HL-60 (cell line): ENCODE measurements around the gene NAPB.

ENCODE experiments used
- DNase-seq, 2 experiments: peaks; one replicate each; pipeline ENCODE4 v3.0.0-alpha.2; 2010 to 2020; ENCODE audit warnings: low read depth in 1 of 2, low spot score in 1 of 2
- H3K27ac ChIP-seq: fragments of 250-450 bp; sonication (Bioruptor Pico); replicated peaks from 2 replicates; pipeline ENCODE4 v1.5.1; 2020; ENCODE audit warnings: mild to moderate bottlenecking, moderate library complexity
- H3K27me3 ChIP-seq: fragments of 250-450 bp; sonication (Bioruptor Pico); 2 replicates; pipeline ENCODE4 v1.5.1; 2021; ENCODE audit warnings: mild to moderate bottlenecking, moderate library complexity; ENCODE audit not compliant: insufficient read depth, poor library complexity, severe bottlenecking
- H3K4me3 ChIP-seq: replicated peaks from 2 replicates; pipeline ENCODE4 v1.5.1; 2011; ENCODE audit warnings: mild to moderate bottlenecking, control low read depth, low read length; ENCODE audit not compliant: insufficient read depth
- CTCF ChIP-seq: IDR thresholded peaks from one replicate; pipeline ENCODE4 v1.5.1; 2011; ENCODE audit warnings: low read length, control low read depth, inconsistent platforms; ENCODE audit not compliant: insufficient read depth
- GABPA ChIP-seq: IDR thresholded peaks from 2 replicates; pipeline ENCODE4 v1.6.1; 2012; ENCODE audit warnings: low read depth
- POLR2AphosphoS5 ChIP-seq: IDR thresholded peaks from 2 replicates; pipeline ENCODE4 v1.6.1; 2012; ENCODE audit warnings: low read depth
- SPI1 ChIP-seq: IDR thresholded peaks from 2 replicates; pipeline ENCODE4 v1.6.1; 2012; ENCODE audit warnings: low read depth, mild to moderate bottlenecking, borderline replicate concordance
- TF ChIP-seq, protein P1 (sequence below): IDR thresholded peaks from 2 replicates; pipeline ENCODE4 v1.6.1; 2012; ENCODE audit warnings: low read depth; ENCODE audit not compliant: insufficient replicate concordance

NAPB gene

GRCh38 chr20:23448167-23448566, 26.9 kb upstream of the NAPB start:
- H3K4me3 ChIP-seq, result no peak overlapping the region
- no peak for TF ChIP-seq CTCF
- no peak for TF ChIP-seq POLR2AphosphoS5
- TF ChIP-seq SPI1, result no peak
- no peak for TF ChIP-seq GABPA
- TF ChIP-seq, protein P1, sequence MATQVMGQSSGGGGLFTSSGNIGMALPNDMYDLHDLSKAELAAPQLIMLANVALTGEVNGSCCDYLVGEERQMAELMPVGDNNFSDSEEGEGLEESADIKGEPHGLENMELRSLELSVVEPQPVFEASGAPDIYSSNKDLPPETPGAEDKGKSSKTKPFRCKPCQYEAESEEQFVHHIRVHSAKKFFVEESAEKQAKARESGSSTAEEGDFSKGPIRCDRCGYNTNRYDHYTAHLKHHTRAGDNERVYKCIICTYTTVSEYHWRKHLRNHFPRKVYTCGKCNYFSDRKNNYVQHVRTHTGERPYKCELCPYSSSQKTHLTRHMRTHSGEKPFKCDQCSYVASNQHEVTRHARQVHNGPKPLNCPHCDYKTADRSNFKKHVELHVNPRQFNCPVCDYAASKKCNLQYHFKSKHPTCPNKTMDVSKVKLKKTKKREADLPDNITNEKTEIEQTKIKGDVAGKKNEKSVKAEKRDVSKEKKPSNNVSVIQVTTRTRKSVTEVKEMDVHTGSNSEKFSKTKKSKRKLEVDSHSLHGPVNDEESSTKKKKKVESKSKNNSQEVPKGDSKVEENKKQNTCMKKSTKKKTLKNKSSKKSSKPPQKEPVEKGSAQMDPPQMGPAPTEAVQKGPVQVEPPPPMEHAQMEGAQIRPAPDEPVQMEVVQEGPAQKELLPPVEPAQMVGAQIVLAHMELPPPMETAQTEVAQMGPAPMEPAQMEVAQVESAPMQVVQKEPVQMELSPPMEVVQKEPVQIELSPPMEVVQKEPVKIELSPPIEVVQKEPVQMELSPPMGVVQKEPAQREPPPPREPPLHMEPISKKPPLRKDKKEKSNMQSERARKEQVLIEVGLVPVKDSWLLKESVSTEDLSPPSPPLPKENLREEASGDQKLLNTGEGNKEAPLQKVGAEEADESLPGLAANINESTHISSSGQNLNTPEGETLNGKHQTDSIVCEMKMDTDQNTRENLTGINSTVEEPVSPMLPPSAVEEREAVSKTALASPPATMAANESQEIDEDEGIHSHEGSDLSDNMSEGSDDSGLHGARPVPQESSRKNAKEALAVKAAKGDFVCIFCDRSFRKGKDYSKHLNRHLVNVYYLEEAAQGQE, result no peak
- no peak for DNase-seq
- H3K27me3 ChIP-seq, result no peaks in the 10 kb centered on the region
- H3K27ac ChIP-seq, result no peak overlapping the region

DNA sequence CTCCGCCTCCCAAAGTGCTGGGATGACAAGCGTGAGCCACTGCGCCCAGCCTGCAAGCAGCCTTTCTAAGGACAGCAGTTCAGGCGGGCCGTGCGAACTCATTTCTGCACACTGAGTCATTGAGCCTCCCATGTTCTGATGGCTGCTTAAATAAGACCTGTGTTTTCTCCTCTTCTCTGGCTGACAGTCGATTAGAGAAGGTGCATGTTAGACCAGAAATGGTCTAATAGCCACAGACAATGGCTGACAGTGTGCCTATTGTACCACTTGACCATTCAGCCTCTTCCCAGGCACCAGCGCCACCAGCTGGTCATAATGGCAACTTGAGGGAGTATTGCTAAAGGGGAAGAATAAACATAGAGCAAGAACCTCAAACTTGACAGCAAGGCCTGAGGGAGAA, 25.2 kb upstream of the NAPB start:
- DNase-seq, result peak; percentile 6 to 51
- no peak for TF ChIP-seq SPI1
- TF ChIP-seq, protein P1, result no peak
- peak; percentile 45 for TF ChIP-seq CTCF
- no peak for TF ChIP-seq POLR2AphosphoS5
- Histone ChIP-seq H3K27ac (no peak overlapping the region), H3K27me3 (no peaks in the 10 kb centered on the region), H3K4me3 (no peak overlapping the region)

DNA sequence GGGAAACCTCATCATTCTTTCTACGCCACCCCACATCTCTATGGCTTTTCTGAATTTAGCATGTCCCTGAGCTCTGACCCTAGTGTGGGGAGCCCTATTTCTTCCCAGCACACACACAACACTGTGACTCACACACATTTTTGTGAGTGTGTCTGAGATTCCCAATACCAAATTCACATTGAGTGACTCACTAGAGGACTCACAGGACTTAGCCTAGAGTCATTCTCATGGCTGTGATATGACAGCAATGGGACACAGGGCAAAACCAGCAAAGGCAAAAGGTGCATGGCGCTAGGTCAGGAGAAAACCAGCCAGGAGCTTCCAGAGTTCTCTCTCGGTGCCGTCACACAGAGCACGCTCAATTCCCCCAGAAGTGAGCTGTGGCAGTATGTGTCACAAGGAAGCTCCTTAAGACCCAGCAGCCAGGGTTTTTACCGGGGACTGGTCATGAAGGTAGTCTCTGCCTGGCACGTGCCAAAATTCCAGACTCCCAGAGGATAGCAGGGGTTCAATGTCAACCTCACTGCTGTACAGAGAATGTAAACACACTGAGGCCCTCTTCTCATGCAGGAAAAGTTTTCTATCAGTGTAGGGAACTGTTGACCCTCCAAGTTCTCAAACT, 24.4 kb upstream of the NAPB start:
- no peak for DNase-seq
- H3K4me3 ChIP-seq, result no peak overlapping the region
- H3K27me3 ChIP-seq, result no peaks in the 10 kb centered on the region
- TF ChIP-seq, protein P1, result no peak
- TF ChIP-seq CTCF, result no peak
- no peak for TF ChIP-seq SPI1
- no peak for TF ChIP-seq GABPA
- TF ChIP-seq POLR2AphosphoS5, result no peak
- no peak overlapping the region for H3K27ac ChIP-seq
